HCT116 (cell line): Measurements from ENCODE around the gene FGF11. TPM values are rescaled to one million over a fixed set of nuclear protein-coding genes. Genes with fewer than 3 reads are reported as not detected.

Source experiments
- ATAC-seq: fragments of 200-7000 bp; cut with Tn5 transposase; 2 replicates; pipeline ENCODE4 v1.9.1; 2020; ENCODE audit warnings: mild to moderate bottlenecking, moderate library complexity
- BruUV-seq: library from RNA; stranded (reverse); fragments of 400-500 nt; replicated peaks from 2 replicates; lab custom pipeline; 2021; lab: Mats Ljungman, UMichigan
- CTCF ChIA-PET: fragments of 300-600 bp; sonication (Branson Sonifier 250); formaldehyde crosslinking; loops from one replicate; lab custom pipeline; 2021; ENCODE audit warnings: antibody characterized with exemption; lab: Charles Lee
- POLR2A ChIA-PET: fragments of 300-600, 350-600 bp; sonication (Branson Sonifier 250); formaldehyde crosslinking; loops from one replicate; lab custom pipeline; 2021; ENCODE audit warnings: antibody characterized with exemption; lab: Charles Lee
- RAD21 ChIA-PET, 2 experiments: fragments of 300-600 bp; sonication (Branson Sonifier 250); formaldehyde crosslinking; loops; one replicate each; lab custom pipeline; 2023; ENCODE audit warnings: low total read pairs in 2 of 2; ENCODE audit not compliant: uncharacterized antibody in 2 of 2, unreplicated experiment in 2 of 2, low non-redundant PET in 1 of 2; lab: Charles Lee
- DNase-seq: peaks from one replicate; pipeline ENCODE4 v3.0.0-alpha.2; 2010; ENCODE audit warnings: low read depth, low spot score
- H2AFZ ChIP-seq: fragments of 200-600 bp; shearing (Covaris generic), sonication (generic); 2 replicates; pipeline ENCODE4 v1.6.1; 2017; ENCODE audit warnings: low read depth, mixed run types, mixed read lengths, antibody characterized with exemption, low read length; ENCODE audit not compliant: poor library complexity, severe bottlenecking
- H3K27ac ChIP-seq: 2 replicates; pipeline ENCODE4 v1.5.1; 2012; ENCODE audit warnings: low read depth, low read length
- H3K27me3 ChIP-seq: fragments of 200-600 bp; sonication (generic); 2 replicates; pipeline ENCODE4 v1.6.1; 2016; ENCODE audit warnings: mixed run types, low read length, mixed read lengths; ENCODE audit not compliant: insufficient read depth
- H3K36me3 ChIP-seq, 2 experiments: fragments of 200-500 bp in 1 of 2; fragments of 200-600 bp in 1 of 2; sonication (Bioruptor generic) in 1 of 2; sonication (generic) in 1 of 2; 2 replicates each; pipeline versions ENCODE4 v1.5.1 to v1.6.1; 2014 to 2016; ENCODE audit warnings: low read length in 2 of 2, inconsistent platforms in 1 of 2, mixed read lengths in 1 of 2, mixed run types in 1 of 2; ENCODE audit not compliant: insufficient read depth in 2 of 2, control insufficient read depth in 1 of 2
- H3K4me1 ChIP-seq, 2 experiments: fragments of 200-600 bp in 1 of 2; sonication (generic) in 1 of 2; 2 replicates each; pipeline versions ENCODE4 v1.5.1 to v1.6.1; 2012 to 2017; ENCODE audit warnings: low read length in 2 of 2, inconsistent platforms in 1 of 2, mild to moderate bottlenecking in 1 of 2, mixed read lengths in 1 of 2, mixed run types in 1 of 2, moderate library complexity in 1 of 2; ENCODE audit not compliant: insufficient read depth in 2 of 2, control insufficient read depth in 1 of 2
- H3K4me2 ChIP-seq: fragments of 200-600 bp; sonication (generic); 2 replicates; pipeline ENCODE4 v1.6.1; 2017; ENCODE audit warnings: mixed run types, low read length, mixed read lengths
- H3K4me3 ChIP-seq, 2 experiments: fragments of 200-600 bp in 1 of 2; sonication (generic) in 1 of 2; replicated peaks in 1 of 2; 2 replicates each; pipeline ENCODE4 v1.5.1; 2011 to 2016; ENCODE audit warnings: low read length in 2 of 2, control low read depth in 1 of 2, low read depth in 1 of 2, mild to moderate bottlenecking in 1 of 2, mixed read lengths in 1 of 2, mixed run types in 1 of 2
- H3K79me2 ChIP-seq: fragments of 200-600 bp; sonication (generic); 2 replicates; pipeline ENCODE4 v1.6.1; 2017; ENCODE audit warnings: mild to moderate bottlenecking, mixed run types, low read length, moderate library complexity, mixed read lengths; ENCODE audit not compliant: insufficient read depth
- H3K9ac ChIP-seq: fragments of 200-600 bp; sonication (generic); 2 replicates; pipeline ENCODE4 v1.6.1; 2016; ENCODE audit warnings: low read length, mixed read lengths
- H3K9me2 ChIP-seq: fragments of 200-600 bp; sonication (generic), shearing (Covaris generic); 2 replicates; pipeline ENCODE4 v1.6.1; 2017; ENCODE audit warnings: mixed run types, mild to moderate bottlenecking, moderate library complexity; ENCODE audit not compliant: insufficient read depth
- H3K9me3 ChIP-seq, 2 experiments: fragments of 200-500 bp in 1 of 2; fragments of 200-600 bp in 1 of 2; sonication (Bioruptor generic) in 1 of 2; sonication (generic) in 1 of 2; 2 replicates each; pipeline ENCODE4 v1.6.1; 2014 to 2017; ENCODE audit warnings: low read length in 2 of 2, mixed read lengths in 2 of 2, inconsistent platforms in 1 of 2, low read depth in 1 of 2, mild to moderate bottlenecking in 1 of 2, mixed run types in 1 of 2, moderate library complexity in 1 of 2; ENCODE audit not compliant: control insufficient read depth in 1 of 2, insufficient read depth in 1 of 2
- H4K20me1 ChIP-seq: fragments of 200-600 bp; sonication (generic), shearing (Covaris generic); 2 replicates; pipeline ENCODE4 v1.6.1; 2017; ENCODE audit warnings: mixed run types, mild to moderate bottlenecking, moderate library complexity; ENCODE audit not compliant: insufficient read depth
- CEBPB ChIP-seq: IDR thresholded peaks from 2 replicates; pipeline ENCODE4 v1.6.1; 2012; ENCODE audit warnings: low read depth
- EZH2 ChIP-seq: fragments of 200-600 bp; sonication (generic); IDR thresholded peaks from 2 replicates; pipeline ENCODE4 v1.6.1; 2017; ENCODE audit warnings: antibody characterized with exemption, mixed run types
- FOSL1 ChIP-seq: IDR thresholded peaks from 2 replicates; pipeline ENCODE4 v1.6.1; 2012; ENCODE audit warnings: low read depth
- POLR2A ChIP-seq: IDR thresholded peaks from 2 replicates; pipeline ENCODE4 v1.7.0; 2011; ENCODE audit warnings: borderline replicate concordance; ENCODE audit not compliant: insufficient read depth, insufficient read length; ENCODE audit errors: extremely low read depth
- RAD21 ChIP-seq: IDR thresholded peaks from 2 replicates; pipeline ENCODE4 v1.6.1; 2012; ENCODE audit warnings: low read depth, mild to moderate bottlenecking
- SIN3A ChIP-seq: IDR thresholded peaks from 2 replicates; pipeline ENCODE4 v1.6.1; 2012; ENCODE audit warnings: low read depth
- SP1 ChIP-seq: IDR thresholded peaks from 2 replicates; pipeline ENCODE4 v1.6.1; 2012; ENCODE audit warnings: low read depth
- SRF ChIP-seq: IDR thresholded peaks from 2 replicates; pipeline ENCODE4 v1.6.1; 2012; ENCODE audit warnings: low read depth
- YY1 ChIP-seq: IDR thresholded peaks from 2 replicates; pipeline ENCODE4 v1.6.1; 2011; ENCODE audit warnings: low read length, low read depth, moderate library complexity, mild to moderate bottlenecking; ENCODE audit not compliant: insufficient replicate concordance; ENCODE audit errors: extremely low read depth
- ZFX ChIP-seq: fragments of 450-650 bp; IDR thresholded peaks from 2 replicates; pipeline ENCODE4 v1.6.1; 2017
- ZNF274 ChIP-seq: fragments of 200-500 bp; sonication (Bioruptor generic); IDR thresholded peaks from 2 replicates; pipeline ENCODE4 v1.6.1; 2014; ENCODE audit warnings: mild to moderate bottlenecking, low read depth, low read length, inconsistent platforms
- intact Hi-C: fragments of 100-400 bp; cut with micrococcal nuclease; formaldehyde crosslinking; loops from 2 replicates; pipeline ENCODE4 v1.10.0; 2022
- total RNA-seq: library from RNA; stranded (reverse); gene quantifications from one replicate; pipeline ENCODE4 v1.2.1, GENCODE V29; 2021; ENCODE audit not compliant: unreplicated experiment
- TF ChIP-seq, protein P1 (sequence below): IDR thresholded peaks from 2 replicates; pipeline ENCODE4 v1.6.1; 2011; ENCODE audit warnings: mild to moderate bottlenecking, low read length, moderate library complexity; ENCODE audit not compliant: insufficient replicate concordance; ENCODE audit errors: extremely low read depth

FGF11 gene
- total RNA-seq, 1 experiment from 2014 or later: 6.1 TPM

DNA sequence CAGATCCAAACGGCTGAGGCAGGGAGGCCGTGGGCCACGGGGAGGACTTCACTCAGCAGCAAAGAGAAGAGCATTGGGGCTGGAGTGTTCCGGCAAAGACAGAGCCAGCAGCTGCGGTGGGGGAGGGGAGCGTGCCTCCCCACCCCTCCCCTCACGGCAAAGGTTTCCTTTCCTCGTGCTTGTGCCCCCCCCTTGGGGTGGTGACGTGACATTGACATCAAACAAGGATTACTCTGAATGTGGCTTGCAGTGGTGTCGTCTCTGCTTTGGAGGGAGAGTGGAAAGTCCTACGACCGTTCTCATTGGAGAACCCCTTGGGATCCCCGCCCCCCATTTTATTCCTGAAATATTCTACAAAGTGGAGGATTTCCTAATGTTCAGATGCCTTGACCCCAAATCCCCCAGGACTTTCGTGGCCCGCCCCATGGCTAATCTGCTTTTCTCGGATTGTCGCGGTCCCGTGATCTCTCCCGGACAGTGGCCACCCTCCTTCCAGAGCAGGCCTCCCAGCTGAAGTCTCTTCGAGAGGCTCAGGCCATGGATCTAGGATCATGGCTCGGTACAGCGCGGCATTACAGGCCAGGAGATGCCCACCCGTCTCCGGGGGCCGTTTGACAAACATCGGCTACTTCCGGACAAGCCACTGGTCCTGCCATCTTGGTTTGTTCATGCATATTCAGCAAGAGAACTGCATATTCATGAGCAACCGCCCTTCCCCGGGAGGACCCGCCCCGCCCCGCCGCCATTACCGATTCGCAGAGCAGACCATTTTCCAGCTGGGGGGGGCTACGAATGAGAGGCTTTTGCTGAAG is 44.1 kb downstream of the FGF11 start:
- ChIA-PET CTCF (no interaction called here), RAD21 (no interaction called here), POLR2A (interaction anchor here (0.8 to 2.3 kb wide), 7 partner anchors 8 to 144 kb away, joined by 3 to 11 read pairs (median 5); partner anchors contain the start of genes SAT2, TMEM102 and TMEM256)
- DNase-seq: peak; percentile 79
- Histone ChIP-seq H3K4me1 (peaks cover 13 to 56% of the 10 kb centered on the region in 2 experiments; a peak in 3 of 4 replicates), H3K4me2 (peak overlapping the region; percentile 100), H3K9me3 (no peaks in the 10 kb centered on the region), H3K27ac (peak overlapping the region; percentile 87), H3K36me3 (peaks cover 2 to 19% of the 10 kb centered on the region in 2 experiments; a peak in 2 of 4 replicates), H3K27me3 (no peaks in the 10 kb centered on the region), H2AFZ (peak overlapping the region; percentile 74), H3K4me3 (peak overlapping the region; percentile 95 to 100), H3K9ac (peak overlapping the region; percentile 100), H3K9me2 (no peaks in the 10 kb centered on the region), H3K79me2 (peaks cover 43% of the 10 kb centered on the region), H4K20me1 (peaks cover 24% of the 10 kb centered on the region; the same call in 1 of the 2 replicates)
- BruUV-seq: TSS peak; percentile 91
- intact Hi-C loops: loop anchor here (2.0 to 10.0 kb wide), 4 partner anchors 39 to 133 kb away; partner anchors contain the start of genes CHRNB1 and SENP3
- ATAC-seq: peak; percentile 68
- TF ChIP-seq, protein P1, sequence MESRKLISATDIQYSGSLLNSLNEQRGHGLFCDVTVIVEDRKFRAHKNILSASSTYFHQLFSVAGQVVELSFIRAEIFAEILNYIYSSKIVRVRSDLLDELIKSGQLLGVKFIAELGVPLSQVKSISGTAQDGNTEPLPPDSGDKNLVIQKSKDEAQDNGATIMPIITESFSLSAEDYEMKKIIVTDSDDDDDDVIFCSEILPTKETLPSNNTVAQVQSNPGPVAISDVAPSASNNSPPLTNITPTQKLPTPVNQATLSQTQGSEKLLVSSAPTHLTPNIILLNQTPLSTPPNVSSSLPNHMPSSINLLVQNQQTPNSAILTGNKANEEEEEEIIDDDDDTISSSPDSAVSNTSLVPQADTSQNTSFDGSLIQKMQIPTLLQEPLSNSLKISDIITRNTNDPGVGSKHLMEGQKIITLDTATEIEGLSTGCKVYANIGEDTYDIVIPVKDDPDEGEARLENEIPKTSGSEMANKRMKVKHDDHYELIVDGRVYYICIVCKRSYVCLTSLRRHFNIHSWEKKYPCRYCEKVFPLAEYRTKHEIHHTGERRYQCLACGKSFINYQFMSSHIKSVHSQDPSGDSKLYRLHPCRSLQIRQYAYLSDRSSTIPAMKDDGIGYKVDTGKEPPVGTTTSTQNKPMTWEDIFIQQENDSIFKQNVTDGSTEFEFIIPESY: no peak
- TF ChIP-seq SIN3A: no peak
- TF ChIP-seq ZFX: no peak
- TF ChIP-seq POLR2A: peak; percentile 19
- TF ChIP-seq SP1: no peak
- no peak for TF ChIP-seq FOSL1
- TF ChIP-seq CEBPB: no peak
- TF ChIP-seq RAD21: no peak
- TF ChIP-seq ZNF274: no peak
- peak; percentile 90 for TF ChIP-seq YY1
- TF ChIP-seq EZH2: no peak
- TF ChIP-seq SRF: no peak
